Osteoblast (primary cell): Measurements from ENCODE around the gene TRABD. TPM values are rescaled to one million over a fixed set of nuclear protein-coding genes. Genes with fewer than 3 reads are reported as not detected.

ENCODE experiments used
- DNase-seq: peaks from one replicate; pipeline ENCODE4 v3.0.0; 2011; ENCODE audit warnings: low spot score, mixed read lengths; ENCODE audit not compliant: insufficient read length; ENCODE audit errors: missing footprints
- H2AFZ ChIP-seq: 2 replicates; pipeline ENCODE4 v1.6.0; 2011; ENCODE audit warnings: mild to moderate bottlenecking, low read length
- H3K27ac ChIP-seq: 2 replicates; pipeline ENCODE4 v1.5.1; 2011; ENCODE audit warnings: mild to moderate bottlenecking, low read depth, low read length, moderate library complexity
- H3K27me3 ChIP-seq: 2 replicates; pipeline ENCODE4 v1.6.0; 2012; ENCODE audit warnings: mild to moderate bottlenecking, control low read depth, inconsistent platforms, low read length, moderate library complexity; ENCODE audit not compliant: insufficient read depth
- H3K36me3 ChIP-seq: 2 replicates; pipeline ENCODE4 v1.5.1; 2011; ENCODE audit warnings: mild to moderate bottlenecking, low read length, control low read depth, moderate library complexity; ENCODE audit not compliant: insufficient read depth
- H3K4me1 ChIP-seq: 2 replicates; pipeline ENCODE4 v1.5.1; 2011; ENCODE audit warnings: mild to moderate bottlenecking, low read length, control low read depth, moderate library complexity; ENCODE audit not compliant: insufficient read depth
- H3K4me2 ChIP-seq: 2 replicates; pipeline ENCODE4 v1.6.0; 2011; ENCODE audit warnings: mild to moderate bottlenecking, low read length; ENCODE audit not compliant: insufficient read depth
- H3K4me3 ChIP-seq: fragments of 200-600 bp; sonication (generic); 3 replicates; pipeline ENCODE4 v1.5.1; 2012; ENCODE audit warnings: mild to moderate bottlenecking, low read length, inconsistent platforms; ENCODE audit not compliant: insufficient read depth
- H3K79me2 ChIP-seq: 2 replicates; pipeline ENCODE4 v1.6.0; 2012; ENCODE audit warnings: mild to moderate bottlenecking, low read length, control low read depth, inconsistent platforms; ENCODE audit not compliant: insufficient read depth
- H3K9me3 ChIP-seq: 2 replicates; pipeline ENCODE4 v1.5.1; 2011; ENCODE audit warnings: low read depth, low read length, control low read depth
- H4K20me1 ChIP-seq: 2 replicates; pipeline ENCODE4 v1.6.0; 2012; ENCODE audit warnings: mild to moderate bottlenecking, low read length, control low read depth; ENCODE audit not compliant: insufficient read depth
- CTCF ChIP-seq: IDR thresholded peaks from 2 replicates; pipeline ENCODE4 v1.5.1; 2011; ENCODE audit warnings: mild to moderate bottlenecking, low read depth, low read length, moderate library complexity; ENCODE audit errors: extremely low read depth
- total RNA-seq: library from RNA; depleted of rRNA; stranded (reverse); fragments of >200 nt; gene quantifications from 2 replicates; pipeline ENCODE4 v1.2.3, GENCODE V29; 2012

The TRABD gene
- total RNA-seq, 1 donor = 13.8 TPM

GRCh38 chr22:50216684-50217520, 31.2 kb downstream of the TRABD start:
- Histone ChIP-seq H2AFZ (no peak overlapping the region), H3K4me2 (no peak overlapping the region), H3K79me2 (peaks cover 30% of the 10 kb centered on the region), H3K9me3 (no peaks in the 10 kb centered on the region), H4K20me1 (peaks cover 32% of the 10 kb centered on the region), H3K27ac (no peak overlapping the region), H3K27me3 (no peaks in the 10 kb centered on the region), H3K4me1 (no peaks in the 10 kb centered on the region), H3K36me3 (peaks cover 72% of the 10 kb centered on the region), H3K4me3 (no peak overlapping the region)
- TF ChIP-seq CTCF = no peak
- no peak for DNase-seq

- no peaks in the 10 kb centered on the region for H3K27me3 ChIP-seq
- no peak overlapping the region for H3K4me2 ChIP-seq
- no peak overlapping the region for H2AFZ ChIP-seq
- no peak for TF ChIP-seq CTCF
- H4K20me1 ChIP-seq = peaks cover 27% of the 10 kb centered on the region
- no peak overlapping the region for H3K4me3 ChIP-seq
- H3K4me1 ChIP-seq = no peaks in the 10 kb centered on the region
- peaks cover 22% of the 10 kb centered on the region for H3K79me2 ChIP-seq
- H3K36me3 ChIP-seq = peaks cover 72% of the 10 kb centered on the region
- H3K9me3 ChIP-seq = no peaks in the 10 kb centered on the region
- H3K27ac ChIP-seq = no peak overlapping the region
- DNase-seq = no peak
These were observed 31.9 kb downstream of the TRABD start for GRCh38 chr22:50217543-50218152.

GRCh38 chr22:50218153-50218995, 32.7 kb downstream of the TRABD start:
- H3K27me3 ChIP-seq = no peaks in the 10 kb centered on the region
- H3K4me2 ChIP-seq = no peak overlapping the region
- no peaks in the 10 kb centered on the region for H3K9me3 ChIP-seq
- peaks cover 21% of the 10 kb centered on the region for H4K20me1 ChIP-seq
- H3K79me2 ChIP-seq = peaks cover 15% of the 10 kb centered on the region
- no peak for DNase-seq
- no peak overlapping the region for H3K27ac ChIP-seq
- no peak overlapping the region for H2AFZ ChIP-seq
- peaks cover 65% of the 10 kb centered on the region for H3K36me3 ChIP-seq
- no peak for TF ChIP-seq CTCF
- no peak overlapping the region for H3K4me3 ChIP-seq
- no peaks in the 10 kb centered on the region for H3K4me1 ChIP-seq
